K562 (cell line): ENCODE data around the gene TOMM22. TPM values are rescaled to one million over a fixed set of nuclear protein-coding genes. Genes with fewer than 3 reads are reported as not detected.

ENCODE experiments used
- ARID1B ChIP-seq: fragments of 450-650 bp; IDR thresholded peaks from 2 replicates; pipeline ENCODE4 v1.6.1; 2016; ENCODE audit warnings: antibody characterized with exemption, mild to moderate bottlenecking, inconsistent platforms
- CBFA2T3 ChIP-seq: fragments of 450-650 bp; IDR thresholded peaks from 2 replicates; pipeline ENCODE4 v1.6.1; 2017
- CREM ChIP-seq: IDR thresholded peaks from 2 replicates; pipeline ENCODE4 v1.6.1; 2014; ENCODE audit warnings: antibody characterized with exemption, low read depth
- EP400 ChIP-seq: fragments of 450-650 bp; IDR thresholded peaks from 2 replicates; pipeline ENCODE4 v1.6.1; 2017; ENCODE audit warnings: antibody characterized with exemption, mild to moderate bottlenecking, moderate library complexity
- GATAD2A ChIP-seq: fragments of 450-650 bp; IDR thresholded peaks from 2 replicates; pipeline ENCODE4 v1.6.1; 2017
- HMG20B ChIP-seq: fragments of 250-450 bp; sonication (Bioruptor Pico); IDR thresholded peaks from 2 replicates; pipeline ENCODE4 v1.5.0; 2021; ENCODE audit warnings: mild to moderate bottlenecking
- KLF10 ChIP-seq: fragments of 250-450 bp; sonication (Bioruptor Pico); IDR thresholded peaks from 2 replicates; pipeline ENCODE4 v1.6.1; 2021; ENCODE audit warnings: matching md5 sums
- KLF13 ChIP-seq: fragments of 450-650 bp; IDR thresholded peaks from 2 replicates; pipeline ENCODE4 v1.6.1; 2016; ENCODE audit warnings: missing genetic modification characterization, low read depth, mild to moderate bottlenecking, missing compliant biosample characterization, moderate library complexity, borderline replicate concordance
- MCM5 ChIP-seq: fragments of 450-650 bp; IDR thresholded peaks from 2 replicates; pipeline ENCODE4 v1.6.1; 2016; ENCODE audit warnings: low read depth
- PML ChIP-seq: IDR thresholded peaks from 2 replicates; pipeline ENCODE4 v1.6.1; 2012; ENCODE audit warnings: low read length, inconsistent platforms
- RBM15 ChIP-seq: fragments of 200-400 bp; formaldehyde crosslinking; IDR thresholded peaks from 2 replicates; pipeline ENCODE4 v1.6.1; 2018; ENCODE audit warnings: mild to moderate bottlenecking, low read length, moderate library complexity; ENCODE audit not compliant: insufficient read depth
- SAFB ChIP-seq: fragments of 200-400 bp; formaldehyde crosslinking; IDR thresholded peaks from 2 replicates; pipeline ENCODE4 v1.6.1; 2017; ENCODE audit warnings: low read depth, low read length, borderline replicate concordance
- SIX5 ChIP-seq, 2 experiments: IDR thresholded peaks; 2 replicates each; pipeline ENCODE4 v1.6.1; 2011; ENCODE audit warnings: low read length in 2 of 2, borderline replicate concordance in 1 of 2, low read depth in 1 of 2, mild to moderate bottlenecking in 1 of 2, moderate library complexity in 1 of 2; ENCODE audit not compliant: insufficient read depth in 1 of 2
- SMARCA4 ChIP-seq: fragments of 450-650 bp; IDR thresholded peaks from 2 replicates; pipeline ENCODE4 v1.6.1; 2016
- SNIP1 ChIP-seq: fragments of 450-650 bp; IDR thresholded peaks from 2 replicates; pipeline ENCODE4 v1.7.1; 2017; ENCODE audit warnings: low read depth, mild to moderate bottlenecking
- SRSF9 ChIP-seq: fragments of 200-400 bp; formaldehyde crosslinking; IDR thresholded peaks from 2 replicates; pipeline ENCODE4 v1.6.1; 2017; ENCODE audit warnings: low read depth, low read length, borderline replicate concordance
- TBL1XR1 ChIP-seq, 2 experiments: IDR thresholded peaks; 2 replicates each; pipeline ENCODE4 v1.6.1; 2012; ENCODE audit warnings: improper control_type of control experiment in 2 of 2, low read length in 2 of 2, mild to moderate bottlenecking in 1 of 2
- TCFL5 ChIP-seq: fragments of 250-450 bp; sonication (Bioruptor Pico); conservative IDR thresholded peaks from 2 replicates; pipeline ENCODE4 v1.6.1; 2021; ENCODE audit warnings: mild to moderate bottlenecking, moderate library complexity, matching md5 sums
- ZFPM2 ChIP-seq: fragments of 250-450 bp; sonication (Bioruptor Pico); IDR thresholded peaks from 2 replicates; pipeline ENCODE4 v1.5.1; 2022; ENCODE audit warnings: mild to moderate bottlenecking
- ZKSCAN3 ChIP-seq: fragments of 250-450 bp; sonication (Bioruptor Pico); IDR thresholded peaks from 2 replicates; pipeline ENCODE4 v1.4.0; 2020
- ZNF134 ChIP-seq: fragments of 250-450 bp; sonication (Bioruptor Pico); conservative IDR thresholded peaks from 2 replicates; pipeline ENCODE4 v1.4.0; 2020
- ZNF3 ChIP-seq: fragments of 250-450 bp; sonication (Bioruptor Pico); IDR thresholded peaks from 2 replicates; pipeline ENCODE4 v1.5.0; 2021; ENCODE audit warnings: mild to moderate bottlenecking, moderate library complexity
- ZNF695 ChIP-seq: fragments of 450-650 bp; formaldehyde crosslinking; IDR thresholded peaks from 2 replicates; pipeline ENCODE4 v1.4.0; 2020; ENCODE audit warnings: mild to moderate bottlenecking, moderate library complexity
- polyA plus RNA-seq, 8 experiments: library from polyadenylated mRNA; depleted of rRNA in 4 of 8; stranded (reverse) in 5 of 8; unstranded in 3 of 8; fragments of >200 nt; fragmentation: Nextera tagmentation in 2 of 8; fragmentation: Illumina TruSeq in 1 of 8; extraction: Ambion mirVana in 2 of 8; extraction: Trizol in 1 of 8; gene quantifications; 2 replicates each; pipeline versions ENCODE4 v1.2.1 to v1.2.3, GENCODE V29; 2011 to 2014; ENCODE audit warnings: inconsistent platforms in 1 of 8, missing spikeins in 1 of 8
- total RNA-seq, 7 experiments: library from RNA; depleted of rRNA in 6 of 7; stranded (reverse); fragments of >200 nt in 6 of 7; fragmentation: Illumina TruSeq in 2 of 7; extraction: Trizol in 2 of 7; gene quantifications; 2 replicates each; pipeline versions ENCODE4 v1.2.1 to v1.2.3, GENCODE V29; 2011 to 2021; ENCODE audit warnings: low replicate concordance in 1 of 7
- TF ChIP-seq, protein P1 (sequence below): fragments of 450-650 bp; IDR thresholded peaks from 2 replicates; pipeline ENCODE4 v1.6.1; 2014; ENCODE audit warnings: low read depth, mild to moderate bottlenecking, moderate library complexity, borderline replicate concordance
- TF ChIP-seq, protein P2 (sequence below): sonication (generic); IDR thresholded peaks from 2 replicates; pipeline ENCODE4 v1.6.1; 2016
- TF ChIP-seq, protein P3 (sequence below): fragments of 250-450 bp; sonication (Bioruptor Pico); IDR thresholded peaks from 2 replicates; pipeline ENCODE4 v1.8.0; 2021; ENCODE audit warnings: borderline replicate concordance, mild to moderate bottlenecking, moderate library complexity; ENCODE audit not compliant: poor library complexity, severe bottlenecking
- TF ChIP-seq, protein P4 (sequence below): sonication (generic); formaldehyde crosslinking; IDR thresholded peaks from 2 replicates; pipeline ENCODE4 v1.4.0; 2020; ENCODE audit warnings: mild to moderate bottlenecking, missing genetic modification reagents

Gene TOMM22
- total and polyA plus RNA-seq, 9 of the 15 experiments (the other 6 are each of a cell fraction or from before 2014, with no cell fraction given), result 25.8 to 108 (median 73.8) TPM

DNA sequence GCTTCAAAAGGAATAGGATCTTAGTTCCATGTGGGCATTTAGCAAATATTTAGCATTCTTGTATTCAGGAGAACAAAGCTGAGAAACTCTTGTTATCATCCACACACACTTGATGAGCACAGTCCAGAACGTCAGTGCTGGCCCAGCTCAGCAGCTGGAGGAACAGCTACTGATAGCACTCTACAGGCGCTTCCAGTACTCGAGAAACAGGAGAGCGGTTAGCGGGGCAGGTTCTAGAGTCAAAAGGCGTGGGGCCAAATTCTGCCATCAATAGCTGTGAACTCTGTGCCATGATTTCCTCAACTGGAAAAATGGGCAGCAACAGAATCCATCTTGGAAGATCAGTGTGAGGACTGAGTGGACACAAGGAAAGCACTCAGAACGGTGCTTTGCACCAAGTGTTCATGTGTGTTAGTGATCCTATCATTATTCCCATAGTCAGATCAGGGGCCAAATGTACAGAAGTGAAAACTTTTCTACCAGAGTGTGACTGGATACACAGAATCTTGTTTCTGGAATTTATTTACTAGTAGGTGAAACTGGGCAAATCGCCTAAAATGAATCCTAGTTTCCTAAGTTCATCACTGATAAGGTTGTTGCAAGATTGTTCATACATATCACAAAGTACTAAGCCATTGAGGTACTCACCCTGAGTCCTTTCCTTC is 15.8 kb downstream of the TOMM22 start (continued):
- TF ChIP-seq CBFA2T3 (peak; percentile 61), SMARCA4 (peak; percentile 25; the same call in 1 of the 2 replicates), ZNF3 (CRISPR knock-in tag) (no peak), SAFB (no peak), ZNF695 (no peak), MCM5 (no peak), ZKSCAN3 (CRISPR knock-in tag) (no peak), EP400 (no peak), TBL1XR1 (IDR thresholded peaks at IDR 0.05; ENCODE audit: low read length in 2 of 2) (no peak), ZNF134 (no peak), KLF10 (CRISPR knock-in tag) (no peak), PML (no peak), RBM15 (no peak), HMG20B (no peak), CREM (0 out of 2 replicates have a peak, but pooled peaks have one; percentile 41), SIX5 (IDR thresholded peaks at IDR 0.05; ENCODE audit: borderline replicate concordance in 1 of 2, insufficient read depth in 1 of 2, low read depth in 1 of 2, low read length in 2 of 2) (no peak), SNIP1 (no peak), ZFPM2 (CRISPR knock-in tag) (no peak), ARID1B (0 out of 2 replicates have a peak, but pooled peaks have one; percentile 22), SRSF9 (no peak), GATAD2A (no peak), KLF13 (no peak), TCFL5 (no peak)
- TF ChIP-seq, protein P1, sequence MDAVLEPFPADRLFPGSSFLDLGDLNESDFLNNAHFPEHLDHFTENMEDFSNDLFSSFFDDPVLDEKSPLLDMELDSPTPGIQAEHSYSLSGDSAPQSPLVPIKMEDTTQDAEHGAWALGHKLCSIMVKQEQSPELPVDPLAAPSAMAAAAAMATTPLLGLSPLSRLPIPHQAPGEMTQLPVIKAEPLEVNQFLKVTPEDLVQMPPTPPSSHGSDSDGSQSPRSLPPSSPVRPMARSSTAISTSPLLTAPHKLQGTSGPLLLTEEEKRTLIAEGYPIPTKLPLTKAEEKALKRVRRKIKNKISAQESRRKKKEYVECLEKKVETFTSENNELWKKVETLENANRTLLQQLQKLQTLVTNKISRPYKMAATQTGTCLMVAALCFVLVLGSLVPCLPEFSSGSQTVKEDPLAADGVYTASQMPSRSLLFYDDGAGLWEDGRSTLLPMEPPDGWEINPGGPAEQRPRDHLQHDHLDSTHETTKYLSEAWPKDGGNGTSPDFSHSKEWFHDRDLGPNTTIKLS, result peak; percentile 80; the same call in 1 of the 2 replicates
- TF ChIP-seq, protein P2, sequence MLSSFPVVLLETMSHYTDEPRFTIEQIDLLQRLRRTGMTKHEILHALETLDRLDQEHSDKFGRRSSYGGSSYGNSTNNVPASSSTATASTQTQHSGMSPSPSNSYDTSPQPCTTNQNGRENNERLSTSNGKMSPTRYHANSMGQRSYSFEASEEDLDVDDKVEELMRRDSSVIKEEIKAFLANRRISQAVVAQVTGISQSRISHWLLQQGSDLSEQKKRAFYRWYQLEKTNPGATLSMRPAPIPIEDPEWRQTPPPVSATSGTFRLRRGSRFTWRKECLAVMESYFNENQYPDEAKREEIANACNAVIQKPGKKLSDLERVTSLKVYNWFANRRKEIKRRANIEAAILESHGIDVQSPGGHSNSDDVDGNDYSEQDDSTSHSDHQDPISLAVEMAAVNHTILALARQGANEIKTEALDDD, result no peak
- TF ChIP-seq, protein P3, sequence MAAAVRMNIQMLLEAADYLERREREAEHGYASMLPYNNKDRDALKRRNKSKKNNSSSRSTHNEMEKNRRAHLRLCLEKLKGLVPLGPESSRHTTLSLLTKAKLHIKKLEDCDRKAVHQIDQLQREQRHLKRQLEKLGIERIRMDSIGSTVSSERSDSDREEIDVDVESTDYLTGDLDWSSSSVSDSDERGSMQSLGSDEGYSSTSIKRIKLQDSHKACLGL (CRISPR knock-in tag), result no peak
- TF ChIP-seq, protein P4, sequence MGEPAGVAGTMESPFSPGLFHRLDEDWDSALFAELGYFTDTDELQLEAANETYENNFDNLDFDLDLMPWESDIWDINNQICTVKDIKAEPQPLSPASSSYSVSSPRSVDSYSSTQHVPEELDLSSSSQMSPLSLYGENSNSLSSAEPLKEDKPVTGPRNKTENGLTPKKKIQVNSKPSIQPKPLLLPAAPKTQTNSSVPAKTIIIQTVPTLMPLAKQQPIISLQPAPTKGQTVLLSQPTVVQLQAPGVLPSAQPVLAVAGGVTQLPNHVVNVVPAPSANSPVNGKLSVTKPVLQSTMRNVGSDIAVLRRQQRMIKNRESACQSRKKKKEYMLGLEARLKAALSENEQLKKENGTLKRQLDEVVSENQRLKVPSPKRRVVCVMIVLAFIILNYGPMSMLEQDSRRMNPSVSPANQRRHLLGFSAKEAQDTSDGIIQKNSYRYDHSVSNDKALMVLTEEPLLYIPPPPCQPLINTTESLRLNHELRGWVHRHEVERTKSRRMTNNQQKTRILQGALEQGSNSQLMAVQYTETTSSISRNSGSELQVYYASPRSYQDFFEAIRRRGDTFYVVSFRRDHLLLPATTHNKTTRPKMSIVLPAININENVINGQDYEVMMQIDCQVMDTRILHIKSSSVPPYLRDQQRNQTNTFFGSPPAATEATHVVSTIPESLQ (CRISPR knock-in tag), result no peak
